Keratinocyte (primary cell): ENCODE results near the gene TMPRSS3. TPM values are rescaled to one million over a fixed set of nuclear protein-coding genes. Genes with fewer than 3 reads are reported as not detected.

Experiments used
- DNase-seq: peaks from one replicate; pipeline ENCODE4 v3.0.0-alpha.2; 2011; ENCODE audit warnings: low read depth, missing footprints, low spot score
- FAIRE-seq: peaks from 2 replicates; lab custom pipeline; 2011; peaks lifted over from hg19 to GRCh38; lab: Jason Lieb, UNC
- H2AFZ ChIP-seq: 2 replicates; pipeline ENCODE4 v1.6.0; 2012; ENCODE audit warnings: low read length, control low read depth, inconsistent platforms; ENCODE audit not compliant: control insufficient read depth
- H3K27ac ChIP-seq: 2 replicates; pipeline ENCODE4 v1.5.1; 2011; ENCODE audit warnings: low read length; ENCODE audit not compliant: control insufficient read depth, insufficient read depth
- H3K27me3 ChIP-seq: 3 replicates; pipeline ENCODE4 v1.6.0; 2011; ENCODE audit warnings: low read length; ENCODE audit not compliant: control insufficient read depth, insufficient read depth; ENCODE audit errors: extremely low read depth
- H3K36me3 ChIP-seq, 2 experiments: 2 replicates in 1 of 2; 3 replicates in 1 of 2; pipeline ENCODE4 v1.5.1; 2011; ENCODE audit warnings: low read length in 2 of 2, mild to moderate bottlenecking in 1 of 2; ENCODE audit not compliant: control insufficient read depth in 2 of 2, insufficient read depth in 2 of 2; ENCODE audit errors: extremely low read depth in 1 of 2
- H3K4me1 ChIP-seq: 3 replicates; pipeline ENCODE4 v1.5.1; 2011; ENCODE audit warnings: low read length; ENCODE audit not compliant: control insufficient read depth, insufficient read depth; ENCODE audit errors: extremely low read depth
- H3K4me2 ChIP-seq: 3 replicates; pipeline ENCODE4 v1.6.0; 2011; ENCODE audit warnings: low read depth, low read length; ENCODE audit not compliant: control insufficient read depth, insufficient read depth; ENCODE audit errors: extremely low read depth
- H3K4me3 ChIP-seq, 3 experiments: fragments of 200-600 bp in 1 of 3; sonication (generic) in 1 of 3; 2 replicates in 2 of 3; 3 replicates in 1 of 3; pipeline ENCODE4 v1.5.1; 2011 to 2016; ENCODE audit warnings: low read length in 3 of 3, mild to moderate bottlenecking in 3 of 3, control low read depth in 2 of 3, inconsistent platforms in 1 of 3, low read depth in 1 of 3, mixed read lengths in 1 of 3, mixed run types in 1 of 3, moderate library complexity in 1 of 3; ENCODE audit not compliant: control insufficient read depth in 2 of 3, insufficient read depth in 2 of 3; ENCODE audit errors: extremely low read depth in 1 of 3
- H3K79me2 ChIP-seq: 2 replicates; pipeline ENCODE4 v1.6.0; 2012; ENCODE audit warnings: low read length; ENCODE audit not compliant: control insufficient read depth, insufficient read depth
- H3K9ac ChIP-seq: 3 replicates; pipeline ENCODE4 v1.6.0; 2011; ENCODE audit warnings: low read length; ENCODE audit not compliant: control insufficient read depth, insufficient read depth; ENCODE audit errors: extremely low read depth
- H3K9me1 ChIP-seq: 3 replicates; pipeline ENCODE4 v1.6.0; 2011; ENCODE audit warnings: low read length; ENCODE audit not compliant: control insufficient read depth, insufficient read depth; ENCODE audit errors: extremely low read depth
- H3K9me3 ChIP-seq: 2 replicates; pipeline ENCODE4 v1.5.1; 2012; ENCODE audit warnings: low read depth, low read length; ENCODE audit not compliant: control insufficient read depth
- H4K20me1 ChIP-seq: 3 replicates; pipeline ENCODE4 v1.6.0; 2011; ENCODE audit warnings: low read length; ENCODE audit not compliant: control insufficient read depth, insufficient read depth; ENCODE audit errors: extremely low read depth
- CTCF ChIP-seq, 3 experiments: IDR thresholded peaks in 1 of 3; conservative IDR thresholded peaks in 1 of 3; optimal IDR thresholded peaks in 1 of 3; 2 replicates in 2 of 3; 3 replicates in 1 of 3; pipeline versions ENCODE3 to v1.5.1; 2011; ENCODE audit warnings: low read length in 3 of 3, mild to moderate bottlenecking in 3 of 3, moderate library complexity in 2 of 3, control low read depth in 1 of 3, inconsistent platforms in 1 of 3; ENCODE audit not compliant: insufficient read depth in 2 of 3; ENCODE audit errors: extremely low read depth in 1 of 3
- EZH2 ChIP-seq: IDR thresholded peaks from one replicate; pipeline ENCODE4 v1.6.1; 2012; ENCODE audit warnings: inconsistent platforms, mild to moderate bottlenecking, low read length, moderate library complexity
- dilution Hi-C: fragments of 300-500 bp; cut with MboI; formaldehyde crosslinking; loops from one replicate; pipeline ENCODE4 v1.7.0; 2020; ENCODE audit warnings: low sequenced_read_pairs; ENCODE audit not compliant: extremely low pct_ligation_motif_present
- polyA plus RNA-seq, 5 experiments: library from polyadenylated mRNA; depleted of rRNA in 3 of 5; stranded (reverse) in 3 of 5; stranded (forward) in 1 of 5; unstranded in 1 of 5; fragments of >200 nt; gene quantifications; 1 replicate in 1 of 5; 2 replicates in 3 of 5; 3 replicates in 1 of 5; pipeline versions ENCODE4 v1.2.1 to v1.2.3, GENCODE V29; 2011 to 2012; ENCODE audit warnings: missing spikeins in 2 of 5, low read depth in 1 of 5, low replicate concordance in 1 of 5

TMPRSS3 gene
- polyA plus RNA-seq, 1 donor (not counting 4 experiments of a cell fraction or from before 2014, with no cell fraction given): not detected

DNA sequence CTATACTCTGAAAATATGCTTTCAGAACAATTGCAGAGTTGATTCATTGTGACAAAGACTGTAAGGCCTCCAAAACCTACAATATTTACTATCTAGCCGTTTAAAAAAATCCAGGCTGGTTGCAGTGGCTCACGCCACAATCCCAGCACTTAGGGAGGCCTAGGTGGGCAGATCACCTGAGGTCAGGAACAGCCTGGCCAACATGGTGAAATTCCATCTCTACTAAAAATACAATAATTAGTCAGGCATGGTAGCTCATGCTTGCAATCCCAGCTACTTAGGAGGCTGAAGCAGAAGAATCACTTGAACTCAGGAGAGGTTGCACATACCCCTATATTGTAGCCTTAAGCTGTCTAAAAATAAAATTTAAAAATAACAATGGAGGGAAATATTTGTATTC is 39.8 kb downstream of the TMPRSS3 start:
- no peak overlapping the region for H3K4me2 ChIP-seq
- H3K79me2 ChIP-seq: no peaks in the 10 kb centered on the region
- peaks cover 3% of the 10 kb centered on the region for H3K9me3 ChIP-seq
- H3K36me3 ChIP-seq: no peaks in the 10 kb centered on the region
- no peaks in the 10 kb centered on the region for H3K27me3 ChIP-seq
- no peaks in the 10 kb centered on the region for H3K4me1 ChIP-seq
- H2AFZ ChIP-seq: no peak overlapping the region
- H4K20me1 ChIP-seq: no peaks in the 10 kb centered on the region
- FAIRE-seq (no peak), DNase-seq (no peak)
- H3K27ac ChIP-seq: no peak overlapping the region
- no peak overlapping the region for H3K9ac ChIP-seq
- H3K9me1 ChIP-seq: no peaks in the 10 kb centered on the region
- TF ChIP-seq EZH2 (no peak), CTCF (optimal IDR thresholded peaks at IDR 0.05 in 1 of 3, IDR thresholded peaks at IDR 0.05 in 1 of 3, conservative IDR thresholded peaks at IDR 0.05 in 1 of 3; ENCODE audit: extremely low read depth in 1 of 3, insufficient read depth in 2 of 3, low read length in 3 of 3) (no peak)
- dilution Hi-C loops: no loop called here
- no peak overlapping the region for H3K4me3 ChIP-seq

GRCh38 chr21:42353623-42354022 is 42.2 kb downstream of the TMPRSS3 start:
- TF ChIP-seq CTCF (optimal IDR thresholded peaks at IDR 0.05 in 1 of 3, IDR thresholded peaks at IDR 0.05 in 1 of 3, conservative IDR thresholded peaks at IDR 0.05 in 1 of 3; ENCODE audit: extremely low read depth in 1 of 3, insufficient read depth in 2 of 3, low read length in 3 of 3) (no peak), EZH2 (no peak)
- Histone ChIP-seq H3K9me3 (peaks cover 3% of the 10 kb centered on the region), H3K4me3 (no peak overlapping the region), H3K4me1 (no peaks in the 10 kb centered on the region), H2AFZ (no peak overlapping the region), H3K4me2 (no peak overlapping the region), H3K27ac (no peak overlapping the region), H4K20me1 (no peaks in the 10 kb centered on the region), H3K9ac (no peak overlapping the region), H3K27me3 (no peaks in the 10 kb centered on the region), H3K36me3 (no peaks in the 10 kb centered on the region), H3K9me1 (no peaks in the 10 kb centered on the region), H3K79me2 (no peaks in the 10 kb centered on the region)
- no peak for DNase-seq
- no peak for FAIRE-seq
- dilution Hi-C loops: no loop called here
